Measurements from ENCODE around the gene RBM20.

RBM20 gene

DNA sequence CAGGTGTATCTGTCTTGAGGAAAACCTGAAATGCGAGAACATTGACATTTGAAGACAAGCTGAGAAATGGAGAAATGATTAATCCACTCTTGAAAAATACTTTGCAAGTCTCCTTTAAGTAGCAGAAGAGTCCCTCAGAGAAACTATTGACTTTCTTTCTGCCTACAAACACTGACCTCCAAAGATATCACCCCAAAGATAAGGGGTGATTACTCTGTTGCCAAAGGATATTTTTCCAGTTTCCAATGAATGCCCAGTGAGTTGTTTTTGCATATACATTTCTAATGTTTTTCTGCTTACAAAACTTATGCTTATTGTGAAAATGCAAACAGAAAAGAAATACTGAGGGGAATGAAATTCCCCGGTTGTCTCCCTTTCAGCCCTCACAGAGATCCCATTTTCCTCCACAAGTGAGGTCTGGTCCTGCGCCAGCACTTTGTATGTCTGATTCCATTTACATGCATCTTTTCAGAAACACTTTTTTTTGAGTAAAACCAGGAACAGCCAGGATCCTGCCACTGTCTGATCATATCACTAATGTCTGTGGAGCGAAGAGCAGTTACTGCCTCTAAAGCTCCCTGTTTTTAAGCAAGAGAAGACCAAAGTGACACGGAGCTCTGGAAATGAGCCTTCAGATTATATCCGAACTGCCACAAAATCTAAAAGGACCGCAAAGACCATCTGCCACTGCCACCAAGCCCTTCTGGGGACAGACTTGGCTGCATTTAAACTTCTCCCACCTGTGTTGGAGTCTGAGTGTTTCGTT, 144.7 kb downstream of the RBM20 start:
- no peak for DNase-seq (ENCODE audit: low read depth in 2 of 2)

- DNase-seq (ENCODE audit: low read depth in 2 of 2): no peak
Observed at GRCh38 chr10:110789604-110790433, 145.7 kb downstream of the RBM20 start.

GRCh38 chr10:110790913-110791506, 146.9 kb downstream of the RBM20 start:
- DNase-seq (ENCODE audit: low read depth in 2 of 2): no peak

DNA sequence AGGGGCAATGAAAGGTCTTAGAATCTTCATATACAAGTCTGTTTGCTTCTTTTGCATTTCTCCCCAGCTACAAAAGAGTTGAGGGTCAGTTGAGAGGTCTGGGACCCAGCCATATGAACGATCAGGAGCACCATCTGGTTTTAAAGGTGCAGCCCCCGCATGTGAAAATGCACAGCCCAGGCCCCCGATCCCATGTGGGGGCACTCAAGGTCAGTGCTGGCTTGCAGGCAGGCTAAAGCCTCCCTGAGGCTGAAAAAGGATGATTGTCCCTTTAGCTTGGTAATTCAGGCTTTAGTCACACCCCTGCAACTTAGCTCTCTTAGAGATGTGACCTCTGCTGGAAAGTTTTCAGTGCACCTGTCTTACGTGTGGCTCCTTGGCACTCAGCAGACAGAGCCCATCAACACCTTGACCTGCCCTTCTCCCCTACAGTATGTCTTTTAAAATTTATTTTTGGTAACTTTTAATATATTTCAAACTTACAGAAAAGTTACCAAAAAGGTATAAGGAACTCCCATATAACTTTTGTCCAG, 147.5 kb downstream of the RBM20 start:
- DNase-seq (ENCODE audit: low read depth in 2 of 2): no peak

- no peak for DNase-seq (ENCODE audit: low read depth in 2 of 2)
Observed at GRCh38 chr10:110792476-110793125, 148.5 kb downstream of the RBM20 start.

- no peak for DNase-seq (ENCODE audit: low read depth in 2 of 2)
Observed at GRCh38 chr10:110793128-110793812, 149.1 kb downstream of the RBM20 start.

- no peak for DNase-seq (ENCODE audit: low read depth in 2 of 2)
Observed at GRCh38 chr10:110793886-110794285, 149.8 kb downstream of the RBM20 start.

DNA sequence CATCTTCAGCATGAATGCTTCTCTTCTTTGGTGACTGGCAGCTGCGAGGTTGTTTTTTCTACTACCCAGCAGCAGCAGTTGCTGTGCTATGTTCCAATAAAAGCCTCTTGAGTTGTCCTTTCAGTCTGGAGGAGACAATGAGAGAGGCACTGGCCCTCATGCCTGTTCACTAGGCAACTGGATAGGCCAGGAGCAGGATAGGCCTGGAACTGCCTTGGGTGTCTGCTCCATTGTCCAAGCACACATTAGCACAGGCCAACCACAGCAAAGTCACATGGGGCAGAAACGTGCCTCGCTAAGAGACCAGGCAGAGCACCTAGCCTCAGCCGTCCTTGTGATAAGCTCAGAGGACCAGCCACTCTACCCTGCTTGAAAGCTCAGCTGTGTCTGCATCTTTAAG, 150.7 kb downstream of the RBM20 start:
- no peak for DNase-seq (ENCODE audit: low read depth in 2 of 2)

- no peak for DNase-seq (ENCODE audit: low read depth in 2 of 2)
Observed at GRCh38 chr10:110797416-110797815, 153.3 kb downstream of the RBM20 start.

- DNase-seq (ENCODE audit: low read depth in 2 of 2): no peak
Observed at GRCh38 chr10:110798340-110798739, 154.2 kb downstream of the RBM20 start.

DNA sequence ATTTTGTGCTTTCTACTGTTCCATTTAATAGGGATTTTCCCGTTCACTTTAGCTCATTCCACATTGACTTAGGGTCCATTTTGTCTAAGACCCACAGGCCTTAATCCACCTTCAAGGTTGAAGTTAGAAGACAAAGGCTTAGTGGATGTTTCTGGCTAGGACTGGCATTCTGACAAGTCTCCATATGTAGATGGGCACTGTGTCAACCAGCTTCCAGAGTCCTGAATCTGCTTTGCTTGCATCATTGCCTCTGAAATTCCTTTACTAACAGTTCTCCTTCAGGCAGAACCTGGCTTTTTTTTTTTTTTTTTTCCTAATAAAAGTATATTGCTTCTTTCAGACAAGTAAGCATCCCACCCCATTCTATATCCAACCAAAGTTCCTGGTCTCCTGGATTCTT, 158.0 kb downstream of the RBM20 start:
- no peak for DNase-seq (ENCODE audit: low read depth in 2 of 2)

GRCh38 chr10:110802551-110803238, 158.6 kb downstream of the RBM20 start:
- no peak for DNase-seq (ENCODE audit: low read depth in 2 of 2)

- DNase-seq (ENCODE audit: low read depth in 2 of 2): no peak
Observed at GRCh38 chr10:110803239-110803749, 159.2 kb downstream of the RBM20 start.

- peak in 1 of 2 donors; percentile 15 for DNase-seq (ENCODE audit: low read depth in 2 of 2)
Observed at GRCh38 chr10:110803830-110804338, 159.7 kb downstream of the RBM20 start.

- DNase-seq (ENCODE audit: low read depth in 2 of 2): no peak
Observed at GRCh38 chr10:110804376-110804775, 160.2 kb downstream of the RBM20 start.

DNA sequence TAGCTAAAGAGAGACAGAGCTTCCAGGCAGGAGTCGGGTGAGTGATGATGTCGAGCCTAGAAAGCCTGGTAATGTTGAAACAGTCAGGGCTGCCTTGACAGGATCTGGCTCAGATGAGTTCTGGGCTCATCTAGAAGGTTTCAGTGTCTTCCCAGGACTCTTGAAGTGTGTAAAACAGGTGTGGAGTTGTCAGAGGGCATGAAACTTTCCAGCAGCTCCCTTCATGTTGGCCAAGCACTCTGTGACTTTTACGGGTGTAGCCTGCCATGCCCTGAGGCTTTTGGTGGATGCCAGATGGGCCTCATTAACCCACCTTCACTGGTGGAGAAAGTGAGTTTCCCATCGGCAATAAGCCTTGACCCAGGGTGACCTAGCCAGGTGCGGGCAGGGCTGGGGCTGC, 161.2 kb downstream of the RBM20 start:
- no peak for DNase-seq (ENCODE audit: low read depth in 2 of 2)

DNA sequence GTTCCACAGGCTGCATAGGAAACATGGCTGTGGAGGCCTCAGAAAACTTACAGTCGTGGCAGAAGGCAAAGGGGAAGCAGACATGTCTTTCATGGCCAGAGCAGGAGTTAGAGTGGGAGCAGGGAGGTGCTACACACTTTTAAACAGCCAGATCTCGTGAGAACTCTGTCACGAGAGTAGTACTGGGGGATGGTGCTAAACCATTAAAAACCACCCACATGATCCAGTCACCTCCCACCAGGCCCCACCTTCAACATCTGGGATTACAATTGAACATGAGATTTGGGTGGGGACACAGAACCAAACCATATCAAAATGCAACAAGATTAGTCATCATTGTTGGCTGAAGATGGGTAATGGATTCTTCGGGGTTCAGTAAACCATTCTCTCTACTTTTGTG, 162.2 kb downstream of the RBM20 start:
- DNase-seq (ENCODE audit: low read depth in 2 of 2): no peak

- no peak for DNase-seq (ENCODE audit: low read depth in 2 of 2)
Observed at GRCh38 chr10:110808123-110808522, 164.0 kb downstream of the RBM20 start.

DNA sequence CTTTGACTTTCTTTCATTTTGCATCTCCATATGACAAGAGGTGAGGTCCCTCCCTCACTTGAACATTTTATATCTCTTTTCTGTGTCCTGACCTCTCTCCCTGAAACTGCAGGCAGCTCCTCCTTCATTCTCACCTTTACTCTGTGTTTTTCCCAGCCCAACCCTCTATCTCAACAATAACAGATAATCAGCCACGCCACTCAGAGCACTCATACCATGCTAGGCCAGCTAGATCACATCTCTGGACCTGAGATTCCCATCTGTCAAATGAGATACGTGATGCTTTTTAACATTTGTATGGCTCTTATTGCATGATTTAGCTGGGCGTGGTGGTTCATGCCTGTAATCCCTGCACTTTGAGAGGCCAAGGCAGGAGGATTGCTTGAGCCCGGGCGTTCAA, 164.5 kb downstream of the RBM20 start:
- no peak for DNase-seq (ENCODE audit: low read depth in 2 of 2)

- no peak for DNase-seq (ENCODE audit: low read depth in 2 of 2)
Observed at GRCh38 chr10:110810625-110811024, 166.5 kb downstream of the RBM20 start.

All from stimulated activated CD8-positive, alpha-beta memory T cell treated with anti-CD3 and anti-CD28 coated beads, Interleukin-15, amount 100 ng/mL, for 48 hours (primary cell).